Neural cell (in vitro differentiated cells): ENCODE measurements around the gene PML. TPM values are rescaled to one million over a fixed set of nuclear protein-coding genes. Genes with fewer than 3 reads are reported as not detected.

Source experiments
- H2AFZ ChIP-seq: fragments of 200-600, 300-800 bp; sonication (generic), shearing (Covaris generic); 2 replicates; pipeline ENCODE4 v1.6.0; 2014; ENCODE audit warnings: low read depth, mild to moderate bottlenecking, antibody characterized with exemption, low read length, moderate library complexity
- H3F3A ChIP-seq: fragments of 200-600 bp; shearing (Covaris generic); 2 replicates; pipeline ENCODE4 v1.6.1; 2016; ENCODE audit warnings: mild to moderate bottlenecking, moderate library complexity, mixed read lengths, antibody characterized with exemption, low read length; ENCODE audit not compliant: insufficient read depth, poor library complexity, severe bottlenecking
- H3K27ac ChIP-seq: fragments of 200-600, 300-800 bp; sonication (generic), shearing (Covaris generic); 2 replicates; pipeline ENCODE4 v1.5.1; 2014; ENCODE audit warnings: mild to moderate bottlenecking, low read length, moderate library complexity
- H3K27me3 ChIP-seq: fragments of 300-800, 200-600 bp; sonication (generic), shearing (Covaris generic); 2 replicates; pipeline ENCODE4 v1.6.0; 2014; ENCODE audit warnings: mild to moderate bottlenecking, low read depth, low read length, moderate library complexity; ENCODE audit not compliant: insufficient read depth
- H3K36me3 ChIP-seq: fragments of 300-800, 200-600 bp; sonication (generic), shearing (Covaris generic); 2 replicates; pipeline ENCODE4 v1.5.1; 2014; ENCODE audit warnings: mild to moderate bottlenecking, antibody characterized with exemption, low read length, moderate library complexity; ENCODE audit not compliant: insufficient read depth
- H3K4me2 ChIP-seq: fragments of 300-800, 200-600 bp; sonication (generic), shearing (Covaris generic); 2 replicates; pipeline ENCODE4 v1.6.0; 2014; ENCODE audit warnings: mild to moderate bottlenecking, low read length
- H3K4me3 ChIP-seq: fragments of 300-800, 200-600 bp; sonication (generic), shearing (Covaris generic); 2 replicates; pipeline ENCODE4 v1.5.1; 2014; ENCODE audit warnings: mild to moderate bottlenecking, low read length, moderate library complexity
- H3K79me2 ChIP-seq: fragments of 200-600 bp; shearing (Covaris generic); replicated peaks from 2 replicates; pipeline ENCODE4 v1.6.0; 2014; ENCODE audit warnings: mild to moderate bottlenecking, low read length, moderate library complexity; ENCODE audit not compliant: insufficient read depth
- H3K9ac ChIP-seq: fragments of 300-800, 200-600 bp; sonication (generic), shearing (Covaris generic); 2 replicates; pipeline ENCODE4 v1.6.1; 2016; ENCODE audit warnings: mild to moderate bottlenecking, low read length, mixed read lengths
- H3K9me2 ChIP-seq: fragments of 200-600 bp; shearing (Covaris generic); 2 replicates; pipeline ENCODE4 v1.6.1; 2016; ENCODE audit warnings: mild to moderate bottlenecking, low read length, mixed read lengths; ENCODE audit not compliant: insufficient read depth
- H3K9me3 ChIP-seq: fragments of 200-600, 300-800 bp; sonication (generic), shearing (Covaris generic); 2 replicates; pipeline ENCODE4 v1.6.1; 2016; ENCODE audit warnings: mild to moderate bottlenecking, mixed run types, low read length, moderate library complexity, mixed read lengths
- H4K20me1 ChIP-seq: fragments of 200-600 bp; shearing (Covaris generic); 2 replicates; pipeline ENCODE4 v1.6.1; 2016; ENCODE audit warnings: mild to moderate bottlenecking, mixed run types; ENCODE audit not compliant: insufficient read depth
- EP300 ChIP-seq: fragments of 450-650 bp; conservative IDR thresholded peaks from 2 replicates; pipeline ENCODE4 v1.6.1; 2014; ENCODE audit warnings: antibody characterized with exemption, mild to moderate bottlenecking, moderate library complexity; ENCODE audit not compliant: poor library complexity, severe bottlenecking
- EZH2 ChIP-seq: fragments of 200-600, 300-800 bp; shearing (Covaris generic), sonication (generic); IDR thresholded peaks from 2 replicates; pipeline ENCODE4 v1.6.1; 2014; ENCODE audit warnings: antibody characterized with exemption, low read length, borderline replicate concordance, mild to moderate bottlenecking; ENCODE audit not compliant: insufficient read depth, poor library complexity, severe bottlenecking
- MXI1 ChIP-seq: fragments of 450-650 bp; conservative IDR thresholded peaks from 2 replicates; pipeline ENCODE4 v1.6.1; 2014; ENCODE audit warnings: antibody characterized with exemption, mild to moderate bottlenecking; ENCODE audit not compliant: poor library complexity, severe bottlenecking
- POLR2AphosphoS5 ChIP-seq: IDR thresholded peaks from 2 replicates; pipeline ENCODE4 v1.6.1; 2012
- RAD21 ChIP-seq: fragments of 450-650 bp; conservative IDR thresholded peaks from 2 replicates; pipeline ENCODE4 v1.6.1; 2014; ENCODE audit warnings: antibody characterized with exemption, mild to moderate bottlenecking, moderate library complexity
- SMC3 ChIP-seq: fragments of 450-650 bp; conservative IDR thresholded peaks from 2 replicates; pipeline ENCODE4 v1.6.1; 2014; ENCODE audit warnings: antibody characterized with exemption, mild to moderate bottlenecking, moderate library complexity; ENCODE audit not compliant: poor library complexity
- TAF1 ChIP-seq: IDR thresholded peaks from 2 replicates; pipeline ENCODE4 v1.6.1; 2012; ENCODE audit warnings: low read depth
- polyA plus RNA-seq: library from polyadenylated mRNA; depleted of rRNA; stranded (reverse); fragments of >200 nt; gene quantifications from 2 replicates; pipeline ENCODE4 v1.2.3, GENCODE V29; 2014
- TF ChIP-seq, protein P1 (sequence below): IDR thresholded peaks from 2 replicates; pipeline ENCODE4 v1.6.1; 2012; ENCODE audit warnings: borderline replicate concordance
- TF ChIP-seq, protein P2 (sequence below): fragments of 450-650 bp; IDR thresholded peaks from 2 replicates; pipeline ENCODE4 v1.5.1; 2014; ENCODE audit warnings: antibody characterized with exemption, mild to moderate bottlenecking, moderate library complexity; ENCODE audit not compliant: poor library complexity, severe bottlenecking

Gene PML
- polyA plus RNA-seq, 1 donor from 2014 or later: 4.7 TPM

DNA sequence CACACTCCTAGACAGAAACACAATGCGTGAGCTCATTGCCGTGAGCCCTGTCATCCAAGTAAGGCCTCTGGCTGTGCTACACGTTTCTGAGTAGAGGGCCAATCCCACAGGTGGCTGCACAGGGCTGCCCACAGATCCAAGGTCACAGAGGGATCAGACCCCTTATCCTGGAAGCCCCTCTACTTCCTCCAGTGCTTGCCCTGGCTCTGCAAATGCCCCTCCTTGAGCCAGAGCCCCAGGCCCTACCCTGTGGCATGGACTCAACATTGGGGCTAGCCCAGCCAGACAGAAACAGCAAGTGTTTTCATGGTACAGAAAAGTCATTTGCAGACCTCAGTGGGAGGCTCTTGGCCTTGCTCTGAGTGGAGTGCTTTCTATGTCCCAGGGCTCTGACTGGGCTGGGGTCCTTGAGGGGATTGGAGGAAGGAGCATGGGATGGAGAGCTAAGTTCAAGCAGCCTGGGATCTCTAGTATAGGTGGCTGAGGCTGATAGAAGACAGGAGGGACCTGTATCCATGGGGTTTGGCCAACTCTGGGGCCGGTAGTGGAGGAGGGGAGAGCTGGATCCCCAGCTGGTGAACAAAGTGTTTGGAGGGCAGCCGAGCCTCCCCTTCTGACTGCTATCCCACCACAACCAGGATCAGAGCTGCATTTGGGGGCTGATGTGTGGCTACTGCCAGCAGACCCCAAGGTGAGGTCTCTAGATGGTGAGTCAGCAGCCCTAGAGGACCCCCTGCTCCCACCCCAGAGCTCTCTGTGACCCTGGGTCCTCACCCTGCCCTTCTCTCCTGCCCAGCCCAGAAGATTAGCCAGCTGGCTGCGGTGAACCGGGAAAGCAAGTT lies 49.1 kb downstream of the PML start:
- Histone ChIP-seq H3K4me3 (no peak overlapping the region), H3K27me3 (no peaks in the 10 kb centered on the region), H4K20me1 (no peaks in the 10 kb centered on the region), H3K9me2 (no peaks in the 10 kb centered on the region), H3K9me3 (no peaks in the 10 kb centered on the region), H3K27ac (no peak overlapping the region), H3K79me2 (no peaks in the 10 kb centered on the region), H3K9ac (no peak overlapping the region), H3F3A (no peaks in the 10 kb centered on the region), H2AFZ (no peak overlapping the region), H3K36me3 (no peaks in the 10 kb centered on the region), H3K4me2 (no peak overlapping the region)
- TF ChIP-seq MXI1: no peak
- TF ChIP-seq EZH2: no peak
- no peak for TF ChIP-seq SMC3
- TF ChIP-seq, protein P1, sequence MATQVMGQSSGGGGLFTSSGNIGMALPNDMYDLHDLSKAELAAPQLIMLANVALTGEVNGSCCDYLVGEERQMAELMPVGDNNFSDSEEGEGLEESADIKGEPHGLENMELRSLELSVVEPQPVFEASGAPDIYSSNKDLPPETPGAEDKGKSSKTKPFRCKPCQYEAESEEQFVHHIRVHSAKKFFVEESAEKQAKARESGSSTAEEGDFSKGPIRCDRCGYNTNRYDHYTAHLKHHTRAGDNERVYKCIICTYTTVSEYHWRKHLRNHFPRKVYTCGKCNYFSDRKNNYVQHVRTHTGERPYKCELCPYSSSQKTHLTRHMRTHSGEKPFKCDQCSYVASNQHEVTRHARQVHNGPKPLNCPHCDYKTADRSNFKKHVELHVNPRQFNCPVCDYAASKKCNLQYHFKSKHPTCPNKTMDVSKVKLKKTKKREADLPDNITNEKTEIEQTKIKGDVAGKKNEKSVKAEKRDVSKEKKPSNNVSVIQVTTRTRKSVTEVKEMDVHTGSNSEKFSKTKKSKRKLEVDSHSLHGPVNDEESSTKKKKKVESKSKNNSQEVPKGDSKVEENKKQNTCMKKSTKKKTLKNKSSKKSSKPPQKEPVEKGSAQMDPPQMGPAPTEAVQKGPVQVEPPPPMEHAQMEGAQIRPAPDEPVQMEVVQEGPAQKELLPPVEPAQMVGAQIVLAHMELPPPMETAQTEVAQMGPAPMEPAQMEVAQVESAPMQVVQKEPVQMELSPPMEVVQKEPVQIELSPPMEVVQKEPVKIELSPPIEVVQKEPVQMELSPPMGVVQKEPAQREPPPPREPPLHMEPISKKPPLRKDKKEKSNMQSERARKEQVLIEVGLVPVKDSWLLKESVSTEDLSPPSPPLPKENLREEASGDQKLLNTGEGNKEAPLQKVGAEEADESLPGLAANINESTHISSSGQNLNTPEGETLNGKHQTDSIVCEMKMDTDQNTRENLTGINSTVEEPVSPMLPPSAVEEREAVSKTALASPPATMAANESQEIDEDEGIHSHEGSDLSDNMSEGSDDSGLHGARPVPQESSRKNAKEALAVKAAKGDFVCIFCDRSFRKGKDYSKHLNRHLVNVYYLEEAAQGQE: no peak
- TF ChIP-seq EP300: no peak
- no peak for TF ChIP-seq TAF1
- no peak for TF ChIP-seq POLR2AphosphoS5
- TF ChIP-seq RAD21: no peak
- TF ChIP-seq, protein P2, sequence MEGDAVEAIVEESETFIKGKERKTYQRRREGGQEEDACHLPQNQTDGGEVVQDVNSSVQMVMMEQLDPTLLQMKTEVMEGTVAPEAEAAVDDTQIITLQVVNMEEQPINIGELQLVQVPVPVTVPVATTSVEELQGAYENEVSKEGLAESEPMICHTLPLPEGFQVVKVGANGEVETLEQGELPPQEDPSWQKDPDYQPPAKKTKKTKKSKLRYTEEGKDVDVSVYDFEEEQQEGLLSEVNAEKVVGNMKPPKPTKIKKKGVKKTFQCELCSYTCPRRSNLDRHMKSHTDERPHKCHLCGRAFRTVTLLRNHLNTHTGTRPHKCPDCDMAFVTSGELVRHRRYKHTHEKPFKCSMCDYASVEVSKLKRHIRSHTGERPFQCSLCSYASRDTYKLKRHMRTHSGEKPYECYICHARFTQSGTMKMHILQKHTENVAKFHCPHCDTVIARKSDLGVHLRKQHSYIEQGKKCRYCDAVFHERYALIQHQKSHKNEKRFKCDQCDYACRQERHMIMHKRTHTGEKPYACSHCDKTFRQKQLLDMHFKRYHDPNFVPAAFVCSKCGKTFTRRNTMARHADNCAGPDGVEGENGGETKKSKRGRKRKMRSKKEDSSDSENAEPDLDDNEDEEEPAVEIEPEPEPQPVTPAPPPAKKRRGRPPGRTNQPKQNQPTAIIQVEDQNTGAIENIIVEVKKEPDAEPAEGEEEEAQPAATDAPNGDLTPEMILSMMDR: no peak

DNA sequence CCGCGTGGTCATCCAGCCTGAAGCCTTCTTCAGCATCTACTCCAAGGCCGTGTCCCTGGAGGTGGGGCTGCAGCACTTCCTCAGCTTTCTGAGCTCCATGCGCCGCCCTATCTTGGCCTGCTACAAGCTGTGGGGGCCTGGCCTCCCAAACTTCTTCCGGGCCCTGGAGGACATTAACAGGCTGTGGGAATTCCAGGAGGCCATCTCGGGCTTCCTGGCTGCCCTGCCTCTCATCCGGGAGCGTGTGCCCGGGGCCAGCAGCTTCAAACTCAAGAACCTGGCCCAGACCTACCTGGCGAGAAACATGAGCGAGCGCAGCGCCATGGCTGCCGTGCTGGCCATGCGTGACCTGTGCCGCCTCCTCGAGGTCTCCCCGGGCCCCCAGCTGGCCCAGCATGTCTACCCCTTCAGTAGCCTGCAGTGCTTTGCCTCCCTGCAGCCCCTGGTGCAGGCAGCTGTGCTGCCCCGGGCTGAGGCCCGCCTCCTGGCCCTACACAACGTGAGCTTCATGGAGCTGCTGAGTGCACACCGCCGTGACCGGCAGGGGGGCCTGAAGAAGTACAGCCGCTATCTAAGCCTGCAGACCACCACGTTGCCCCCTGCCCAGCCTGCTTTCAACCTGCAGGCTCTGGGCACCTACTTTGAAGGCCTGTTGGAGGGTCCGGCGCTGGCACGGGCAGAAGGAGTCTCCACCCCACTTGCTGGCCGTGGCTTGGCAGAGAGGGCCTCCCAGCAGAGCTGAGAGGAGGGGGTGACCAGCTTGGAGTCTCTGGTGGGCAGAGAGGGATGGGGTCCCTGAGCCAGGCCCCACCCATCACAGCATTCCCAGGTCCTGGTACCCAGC lies 50.0 kb downstream of the PML start:
- TF ChIP-seq POLR2AphosphoS5 (no peak), SMC3 (no peak), EZH2 (no peak), EP300 (no peak), RAD21 (no peak), TAF1 (no peak), MXI1 (no peak)
- TF ChIP-seq, protein P1: no peak
- TF ChIP-seq, protein P2: no peak
- Histone ChIP-seq H3K9ac (no peak overlapping the region), H3K4me3 (no peak overlapping the region), H3F3A (no peaks in the 10 kb centered on the region), H3K27me3 (no peaks in the 10 kb centered on the region), H3K79me2 (no peaks in the 10 kb centered on the region), H3K36me3 (no peaks in the 10 kb centered on the region), H3K9me2 (no peaks in the 10 kb centered on the region), H2AFZ (no peak overlapping the region), H3K4me2 (no peak overlapping the region), H3K9me3 (no peaks in the 10 kb centered on the region), H4K20me1 (no peaks in the 10 kb centered on the region), H3K27ac (no peak overlapping the region)
